HEK293 (cell line): ENCODE data around the gene IL17B.

Experiments
- CTCF ChIA-PET: fragments of 350-600 bp; formaldehyde crosslinking; extraction: SDS; loops from one replicate; lab custom pipeline; 2021; ENCODE audit warnings: antibody characterized with exemption; lab: Yijun Ruan, JAX
- POLR2A ChIA-PET: fragments of 300-600 bp; formaldehyde crosslinking; extraction: SDS; loops from one replicate; lab custom pipeline; 2020; ENCODE audit warnings: antibody characterized with exemption, inconsistent platforms; lab: Yijun Ruan, JAX
- H3K27ac ChIP-seq: fragments of 200-500 bp; sonication (Bioruptor generic); 2 replicates; pipeline ENCODE4 v1.5.1; 2014; ENCODE audit warnings: low read depth, low read length, control low read depth, inconsistent platforms; ENCODE audit errors: extremely low read depth
- H3K36me3 ChIP-seq, 2 experiments: fragments of 200-500 bp in 1 of 2; sonication (Bioruptor generic) in 1 of 2; 1 replicate in 1 of 2; 2 replicates in 1 of 2; pipeline ENCODE4 v1.5.1; 2014 to 2017; ENCODE audit warnings: inconsistent platforms in 2 of 2, low read length in 2 of 2; ENCODE audit not compliant: control insufficient read depth in 2 of 2, insufficient read depth in 1 of 2
- H3K4me1 ChIP-seq: fragments of 200-500 bp; sonication (Bioruptor generic); 2 replicates; pipeline ENCODE4 v1.5.1; 2014; ENCODE audit warnings: mild to moderate bottlenecking, low read length, inconsistent platforms; ENCODE audit not compliant: control insufficient read depth, insufficient read depth
- H3K4me3 ChIP-seq: 2 replicates; pipeline ENCODE4 v1.5.1; 2011; ENCODE audit warnings: low read depth, mild to moderate bottlenecking, control low read depth, low read length, moderate library complexity
- H3K9me3 ChIP-seq: fragments of 200-500 bp; sonication (Bioruptor generic); 2 replicates; pipeline ENCODE4 v1.5.1; 2014; ENCODE audit warnings: low read depth, low read length, inconsistent platforms; ENCODE audit not compliant: control insufficient read depth, insufficient read depth
- EGR2 ChIP-seq: fragments of 450-650 bp; formaldehyde crosslinking; IDR thresholded peaks from 2 replicates; pipeline ENCODE4 v1.5.1; 2016; ENCODE audit warnings: low read depth, missing biosample characterization, missing genetic modification characterization
- KLF10 ChIP-seq: fragments of 450-650 bp; IDR thresholded peaks from 2 replicates; pipeline ENCODE4 v1.5.1; 2018; ENCODE audit warnings: missing biosample characterization, mild to moderate bottlenecking, missing genetic modification characterization
- KLF16 ChIP-seq: fragments of 450-650 bp; formaldehyde crosslinking; IDR thresholded peaks from 2 replicates; pipeline ENCODE4 v1.5.1; 2017; ENCODE audit warnings: missing biosample characterization, missing genetic modification characterization
- MEIS1 ChIP-seq: sonication (generic); formaldehyde crosslinking; IDR thresholded peaks from 2 replicates; pipeline ENCODE4 v1.8.1; 2022; ENCODE audit warnings: missing genetic modification reagents, mild to moderate bottlenecking, borderline replicate concordance
- MZF1 ChIP-seq: fragments of 450-650 bp; formaldehyde crosslinking; IDR thresholded peaks from 2 replicates; pipeline ENCODE4 v1.5.1; 2017; ENCODE audit warnings: missing biosample characterization, missing genetic modification characterization, borderline replicate concordance
- SCRT2 ChIP-seq: fragments of 450-650 bp; formaldehyde crosslinking; IDR thresholded peaks from 2 replicates; pipeline ENCODE4 v1.5.1; 2016; ENCODE audit warnings: missing biosample characterization, missing genetic modification characterization
- SP7 ChIP-seq: fragments of 450-650 bp; formaldehyde crosslinking; IDR thresholded peaks from 2 replicates; pipeline ENCODE4 v1.5.1; 2016; ENCODE audit warnings: missing biosample characterization, missing genetic modification characterization
- ZBTB8A ChIP-seq: fragments of 450-650 bp; formaldehyde crosslinking; IDR thresholded peaks from 2 replicates; pipeline ENCODE4 v1.5.1; 2016; ENCODE audit warnings: missing biosample characterization, missing genetic modification characterization
- ZFHX2 ChIP-seq: fragments of 450-650 bp; formaldehyde crosslinking; conservative IDR thresholded peaks from 2 replicates; pipeline ENCODE4 v1.5.1; 2016; ENCODE audit warnings: missing biosample characterization, missing genetic modification characterization
- ZNF211 ChIP-seq: fragments of 450-650 bp; formaldehyde crosslinking; IDR thresholded peaks from 2 replicates; pipeline ENCODE4 v1.5.1; 2016; ENCODE audit warnings: low read depth, missing biosample characterization, missing genetic modification characterization
- ZNF311 ChIP-seq: fragments of 450-650 bp; formaldehyde crosslinking; IDR thresholded peaks from 2 replicates; pipeline ENCODE4 v1.5.1; 2017; ENCODE audit warnings: missing biosample characterization, missing genetic modification characterization, borderline replicate concordance
- ZNF341 ChIP-seq: fragments of 450-650 bp; formaldehyde crosslinking; IDR thresholded peaks from 2 replicates; pipeline ENCODE4; 2016; ENCODE audit warnings: low read depth, missing biosample characterization, missing genetic modification characterization
- ZNF394 ChIP-seq: fragments of 450-650 bp; formaldehyde crosslinking; IDR thresholded peaks from 2 replicates; pipeline ENCODE4 v1.5.1; 2016; ENCODE audit warnings: missing biosample characterization, missing genetic modification characterization, mild to moderate bottlenecking, moderate library complexity, borderline replicate concordance
- ZNF473 ChIP-seq: fragments of 450-650 bp; formaldehyde crosslinking; IDR thresholded peaks from 2 replicates; pipeline ENCODE4 v1.5.1; 2017; ENCODE audit warnings: missing biosample characterization, missing genetic modification characterization
- ZNF571 ChIP-seq: fragments of 450-650 bp; formaldehyde crosslinking; IDR thresholded peaks from 2 replicates; pipeline ENCODE4 v1.5.0; 2017; ENCODE audit warnings: missing biosample characterization, missing genetic modification characterization
- ZNF585B ChIP-seq: fragments of 450-650 bp; formaldehyde crosslinking; IDR thresholded peaks from 2 replicates; pipeline ENCODE4 v1.5.1; 2016; ENCODE audit warnings: missing biosample characterization, missing genetic modification characterization
- ZNF660 ChIP-seq: fragments of 450-650 bp; IDR thresholded peaks from 2 replicates; pipeline ENCODE4 v1.5.1; 2018; ENCODE audit warnings: missing biosample characterization, mild to moderate bottlenecking, missing genetic modification characterization
- ZNF792 ChIP-seq: fragments of 450-650 bp; formaldehyde crosslinking; IDR thresholded peaks from 2 replicates; pipeline ENCODE4 v1.5.1; 2016; ENCODE audit warnings: missing biosample characterization, missing genetic modification characterization
- ZSCAN23 ChIP-seq: fragments of 450-650 bp; formaldehyde crosslinking; IDR thresholded peaks from 2 replicates; pipeline ENCODE4 v1.5.1; 2016; ENCODE audit warnings: missing biosample characterization, missing genetic modification characterization

The IL17B gene

GRCh38 chr5:149423794-149424268 lies 44.7 kb upstream of the IL17B start:
- Histone ChIP-seq H3K9me3 (no peaks in the 10 kb centered on the region), H3K27ac (no peak overlapping the region), H3K36me3 (no peaks in the 10 kb centered on the region), H3K4me3 (no peak overlapping the region), H3K4me1 (no peaks in the 10 kb centered on the region)
- TF ChIP-seq EGR2, result peak; percentile 18; the same call in 1 of the 2 replicates
- TF ChIP-seq ZFHX2, result peak; percentile 72
- TF ChIP-seq KLF16 (tag by site-specific recombination), result no peak
- CTCF ChIA-PET, result interaction anchor here (0.7 to 3.8 kb wide), 5 partner anchors 10 to 56 kb away, joined by 3 to 20 read pairs (median 5); no protein-coding TSS in a partner anchor
- POLR2A ChIA-PET, result no interaction called here

DNA sequence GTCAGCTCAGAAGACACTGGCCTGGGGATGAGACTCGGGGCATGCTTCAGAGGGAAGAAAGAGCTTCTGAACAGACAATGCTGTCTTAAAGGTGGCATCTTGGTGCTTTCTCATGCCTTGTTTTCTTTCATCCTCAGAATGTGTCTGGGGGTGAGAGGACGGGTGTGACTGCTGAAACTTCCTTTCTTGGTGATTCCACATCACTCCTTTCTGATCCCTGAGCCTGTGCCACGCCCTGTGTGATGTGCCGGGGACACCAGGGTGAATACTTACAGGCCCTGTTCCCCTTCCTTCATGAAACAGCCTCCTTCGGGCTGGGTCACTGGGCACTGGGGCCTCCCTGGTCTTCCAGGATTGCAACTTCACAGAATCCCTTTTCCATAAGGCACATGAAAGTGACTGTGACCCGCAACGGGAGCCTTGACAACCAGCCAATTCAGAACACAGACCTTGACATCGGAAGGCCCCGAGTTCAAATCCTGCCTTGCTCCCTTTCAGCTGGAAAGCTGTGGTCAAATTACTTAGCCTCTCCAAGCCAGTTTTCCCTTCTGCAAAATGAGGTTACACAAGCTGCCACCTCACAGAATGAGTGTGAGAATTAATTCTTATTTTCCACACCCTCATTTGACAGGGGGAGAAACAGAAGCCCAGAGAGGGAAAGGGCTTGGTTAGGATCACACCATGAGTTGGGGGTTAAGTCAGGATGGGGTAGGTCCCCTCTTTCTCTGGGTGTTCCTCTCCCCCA lies 44.1 kb upstream of the IL17B start:
- H3K4me3 ChIP-seq, result no peak overlapping the region
- H3K36me3 ChIP-seq, result no peaks in the 10 kb centered on the region
- CTCF ChIA-PET, result interaction anchor here (0.6 to 3.8 kb wide), 8 partner anchors 9 to 372 kb away, joined by 3 to 20 read pairs (median 4); no protein-coding TSS in a partner anchor
- H3K4me1 ChIP-seq, result no peaks in the 10 kb centered on the region
- H3K9me3 ChIP-seq, result no peaks in the 10 kb centered on the region
- no peak overlapping the region for H3K27ac ChIP-seq
- POLR2A ChIA-PET, result interaction anchor here (0.7 kb wide), 1 partner anchor 148 kb away, joined by 6 read pairs; no protein-coding TSS in a partner anchor
- TF ChIP-seq ZNF394 (tag by site-specific recombination) (no peak), ZNF660 (tag by site-specific recombination) (no peak), MEIS1 (CRISPR knock-in tag) (no peak), ZNF571 (tag by site-specific recombination) (no peak), ZNF792 (tag by site-specific recombination) (no peak), ZNF211 (tag by site-specific recombination) (no peak), MZF1 (tag by site-specific recombination) (no peak), SCRT2 (tag by site-specific recombination) (no peak), ZNF311 (tag by site-specific recombination) (no peak), SP7 (tag by site-specific recombination) (no peak), ZBTB8A (tag by site-specific recombination) (no peak), KLF10 (tag by site-specific recombination) (no peak), ZSCAN23 (tag by site-specific recombination) (no peak), ZNF585B (tag by site-specific recombination) (no peak)

DNA sequence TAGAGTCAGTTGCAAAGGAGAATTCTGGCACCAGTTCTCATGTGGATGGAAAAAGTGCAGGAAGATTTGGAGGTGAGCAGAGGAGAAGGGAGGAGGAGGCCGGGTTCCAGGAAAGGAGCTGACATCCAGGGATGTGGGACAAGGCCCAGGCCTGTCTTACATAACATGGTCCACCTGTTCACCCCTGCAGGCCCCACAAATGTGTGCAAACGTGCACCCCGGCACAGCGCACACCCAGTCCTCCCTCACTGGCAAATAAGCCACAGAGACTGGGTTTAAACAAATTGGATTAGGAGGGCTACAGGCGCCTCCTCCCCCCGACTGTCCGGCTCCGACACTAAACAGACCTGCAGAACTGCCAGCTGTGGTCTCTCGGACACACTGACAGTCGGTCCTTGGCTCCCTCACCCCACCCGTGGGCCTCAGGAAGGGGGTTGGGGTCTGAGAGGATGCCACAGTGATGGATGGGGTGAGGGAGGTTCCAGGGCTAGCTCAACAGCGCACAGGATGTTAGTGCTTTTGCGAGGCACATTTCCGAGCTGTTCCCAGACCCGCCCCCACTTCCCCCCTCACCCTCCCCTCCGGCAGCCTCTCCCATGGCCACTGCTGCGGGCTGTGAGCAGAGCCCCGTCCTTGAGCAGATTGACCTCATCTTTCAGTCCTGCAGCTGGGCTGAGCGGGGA lies 43.4 kb upstream of the IL17B start:
- ChIA-PET POLR2A (interaction anchor here (0.7 kb wide), 1 partner anchor 147 kb away, joined by 6 read pairs; no protein-coding TSS in a partner anchor), CTCF (interaction anchor here (0.6 to 3.6 kb wide), 7 partner anchors 10 to 1469 kb away, joined by 3 to 20 read pairs (median 5); no protein-coding TSS in a partner anchor)
- H3K9me3 ChIP-seq, result no peaks in the 10 kb centered on the region
- H3K27ac ChIP-seq, result no peak overlapping the region
- TF ChIP-seq ZNF341 (tag by site-specific recombination) (peak; percentile 86), ZNF473 (no peak)
- no peaks in the 10 kb centered on the region for H3K36me3 ChIP-seq
- H3K4me1 ChIP-seq, result no peaks in the 10 kb centered on the region
- no peak overlapping the region for H3K4me3 ChIP-seq
